Fibroblast of skin of right quadriceps (primary cell): ENCODE measurements around the gene CCL3.
"Not testable (repeated sequence)": the region's sequence is repeated elsewhere in the genome, so short reads cannot be mapped to it uniquely, and the experiment has no call there.

Source experiments
- DNase-seq: peaks from one replicate; pipeline ENCODE4 v3.0.0-alpha.2; 2013

Gene CCL3

GRCh38 chr17:36083691-36084090 is 6.3 kb downstream of the CCL3 start:
- not testable (repeated sequence) for DNase-seq

DNA sequence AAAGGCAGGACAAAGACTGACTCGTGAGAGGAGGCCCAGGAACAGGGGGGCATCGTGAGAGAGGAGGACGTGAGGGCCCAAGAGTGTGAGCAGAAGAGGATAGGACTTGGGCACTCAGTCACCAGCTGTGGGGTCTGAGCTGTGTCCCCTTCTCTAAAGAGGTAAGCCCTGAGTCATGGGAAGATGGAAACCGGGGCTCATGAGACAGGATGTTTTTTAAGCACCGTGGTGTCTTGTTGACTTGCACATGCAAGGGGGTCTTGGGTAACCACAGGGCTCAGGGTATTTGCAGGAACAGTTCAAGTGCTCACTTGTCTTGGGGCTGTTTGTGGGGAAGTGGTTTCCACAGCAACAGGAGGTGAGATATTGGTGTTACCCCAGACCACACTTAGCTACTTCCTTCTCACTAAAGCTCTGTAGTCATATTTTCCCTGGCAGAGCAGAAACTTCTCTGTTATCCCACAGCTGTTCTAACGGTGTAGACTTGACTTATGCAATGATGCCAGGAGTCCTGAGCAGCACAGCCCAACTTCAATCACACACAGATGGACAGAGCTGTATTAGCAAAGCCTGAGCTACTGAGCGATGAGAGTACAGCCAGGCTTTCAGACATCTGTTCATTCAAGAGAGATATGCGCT is 7.3 kb downstream of the CCL3 start:
- not testable (repeated sequence) for DNase-seq

- DNase-seq = not testable (repeated sequence)
Measured at GRCh38 chr17:36081681-36082471, 8.1 kb downstream of the CCL3 start.

GRCh38 chr17:36074365-36074764 is 15.6 kb downstream of the CCL3 start:
- no peak for DNase-seq

DNA sequence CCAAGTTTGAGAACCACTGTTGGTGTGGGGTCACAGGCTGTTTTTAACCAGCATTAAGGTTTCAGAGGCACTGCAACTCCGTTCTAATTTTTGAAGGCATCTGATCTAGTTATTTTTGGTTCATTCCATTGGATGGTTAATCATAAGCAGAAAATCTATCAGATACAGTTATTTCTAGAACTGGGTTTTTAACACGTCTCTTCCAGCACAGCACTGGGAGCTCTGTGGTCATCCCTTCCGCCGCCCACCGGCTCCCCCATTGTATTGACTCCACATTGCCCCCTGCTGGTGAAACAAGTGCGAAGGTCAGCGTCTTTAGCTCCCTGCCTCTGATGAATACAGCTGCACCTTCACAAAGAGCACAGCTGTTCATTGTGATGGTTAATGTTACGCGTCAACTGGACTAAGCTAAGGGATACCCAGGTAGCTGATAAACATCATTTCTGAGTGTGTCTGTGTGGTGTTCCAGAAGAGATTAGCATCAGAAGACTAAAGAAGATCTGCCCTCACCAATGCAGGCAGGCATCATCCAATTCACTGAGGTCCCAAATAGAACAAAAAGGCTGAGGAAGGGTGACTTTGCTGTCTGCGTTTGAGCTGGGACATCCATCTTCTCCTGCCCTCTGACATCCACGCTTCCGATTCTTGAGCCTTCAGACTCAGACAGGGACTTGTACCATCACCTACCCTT is 17.4 kb downstream of the CCL3 start:
- peak; percentile 12 for DNase-seq

GRCh38 chr17:36071751-36072150 is 18.2 kb downstream of the CCL3 start:
- DNase-seq = no peak

DNA sequence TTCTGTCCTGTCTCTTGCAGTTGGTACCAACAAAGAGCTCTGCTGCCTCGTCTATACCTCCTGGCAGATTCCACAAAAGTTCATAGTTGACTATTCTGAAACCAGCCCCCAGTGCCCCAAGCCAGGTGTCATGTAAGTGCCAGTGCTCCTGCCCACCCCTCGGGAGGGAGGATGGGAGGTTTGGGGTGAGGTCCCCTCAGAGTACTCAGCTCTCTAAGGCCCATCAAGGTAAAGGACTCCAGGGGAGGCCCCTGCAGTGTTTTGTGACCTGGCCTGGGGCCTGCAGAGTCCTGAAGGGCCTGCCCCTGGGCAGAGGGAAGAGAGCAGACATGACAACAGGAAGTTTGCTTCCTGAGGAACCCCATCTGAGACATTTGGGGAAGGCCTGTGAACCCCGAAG is 19.5 kb downstream of the CCL3 start:
- DNase-seq = no peak

DNA sequence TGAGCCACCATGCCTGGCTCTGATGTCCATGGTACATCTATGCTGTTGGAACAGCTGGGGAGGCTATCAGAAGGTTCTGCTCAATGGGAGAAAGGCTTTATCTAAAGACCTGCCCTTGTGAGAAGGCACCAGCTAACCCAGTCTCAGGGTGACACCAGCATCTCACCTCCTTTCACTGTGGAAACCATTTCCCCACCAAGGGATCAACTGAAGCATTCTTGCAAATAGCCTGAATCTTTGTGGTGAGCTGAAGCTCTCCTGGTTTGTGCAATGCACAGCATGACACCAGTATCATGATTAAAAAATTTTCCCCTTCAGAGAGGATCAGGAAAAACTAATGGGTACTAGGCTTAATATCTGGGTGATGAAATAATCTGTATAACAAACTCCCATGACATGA is 20.8 kb downstream of the CCL3 start:
- DNase-seq = no peak

DNA sequence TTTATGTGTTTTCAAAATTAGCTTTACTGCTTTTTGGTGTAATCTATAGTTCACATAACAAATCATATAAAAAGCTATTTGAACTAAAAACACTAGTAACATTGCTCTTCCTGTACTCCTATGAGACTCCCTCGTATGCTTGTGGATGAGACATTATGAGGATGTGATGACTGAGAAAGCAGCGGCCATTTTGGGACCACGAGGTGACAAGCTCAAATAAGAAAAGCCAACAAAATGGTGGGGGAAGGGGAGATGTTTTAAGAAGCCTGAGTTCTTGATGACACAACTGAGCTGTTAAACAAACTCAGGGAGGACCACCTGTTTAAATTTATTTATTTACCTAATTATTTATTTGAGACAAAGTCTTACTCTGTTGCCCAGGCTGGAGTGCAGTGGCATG is 21.4 kb downstream of the CCL3 start:
- no peak for DNase-seq

DNA sequence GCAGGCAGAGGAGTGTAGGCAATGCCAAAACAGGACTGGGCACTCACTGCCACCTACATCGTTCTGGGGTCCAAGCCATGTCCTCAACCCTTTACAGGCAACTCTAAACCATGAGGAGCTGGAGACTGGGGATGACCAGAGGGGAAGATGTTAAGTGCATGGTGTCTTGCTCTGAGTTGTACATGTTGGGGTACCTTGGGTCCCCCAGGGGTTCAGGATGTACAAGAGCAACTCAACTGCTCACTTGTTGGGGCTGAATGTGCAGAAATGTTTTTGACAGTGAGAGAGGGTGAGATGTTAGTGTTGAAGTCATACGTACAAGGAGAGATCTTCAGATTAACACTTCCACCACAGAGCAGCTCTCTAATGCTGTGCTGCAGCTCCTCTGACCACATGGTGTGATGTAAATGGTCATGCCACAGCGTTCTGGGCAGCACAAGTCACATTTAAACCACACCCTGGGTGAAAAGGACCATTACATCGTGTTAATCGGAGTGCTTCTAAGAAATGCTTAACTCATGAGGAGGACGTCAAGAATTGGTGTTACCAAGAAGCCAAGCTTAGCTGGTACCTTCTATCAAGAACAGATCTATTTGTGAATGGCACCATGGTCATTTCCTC is 23.5 kb downstream of the CCL3 start:
- DNase-seq = no peak

DNA sequence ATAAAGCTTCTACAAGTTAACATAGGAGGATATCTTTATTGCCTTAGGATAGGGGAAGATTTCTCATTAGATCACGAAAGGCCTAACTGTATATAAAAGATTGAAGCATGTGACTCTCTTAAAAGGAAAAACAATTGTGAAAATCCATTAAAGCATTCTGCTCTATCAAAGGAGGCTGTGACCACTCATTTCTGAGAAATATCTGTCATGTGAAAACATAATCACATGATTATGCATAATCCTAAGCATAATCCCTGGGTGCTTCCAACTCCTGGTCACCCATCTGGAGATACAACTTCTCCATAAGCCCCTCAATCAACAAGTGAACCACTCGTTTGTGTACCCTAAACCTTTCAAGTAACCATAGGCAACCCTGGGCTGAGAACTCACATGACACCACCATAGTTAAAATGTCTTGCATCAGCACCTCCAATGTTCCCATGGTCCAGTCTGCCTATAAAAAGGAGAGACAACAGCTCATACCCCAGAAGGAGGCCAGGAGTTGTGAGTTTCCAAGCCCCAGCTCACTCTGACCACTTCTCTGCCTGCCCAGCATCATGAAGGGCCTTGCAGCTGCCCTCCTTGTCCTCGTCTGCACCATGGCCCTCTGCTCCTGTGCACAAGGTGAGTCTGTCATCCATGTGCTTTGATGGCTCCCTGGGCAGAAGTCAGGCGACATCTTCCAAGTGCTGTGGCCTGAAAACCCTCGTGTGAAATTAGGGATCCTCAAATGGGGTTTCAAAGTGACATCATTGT is 26.0 kb downstream of the CCL3 start, which contains the start of gene CCL18:
Gene CCL18 (plus strand): TSS at position 487 of the 756 bp plus-strand sequence. CDS start 71 bp downstream, at position 558.
- no peak for DNase-seq

GRCh38 chr17:36060816-36061215 is 29.1 kb downstream of the CCL3 start:
- no peak for DNase-seq

DNA sequence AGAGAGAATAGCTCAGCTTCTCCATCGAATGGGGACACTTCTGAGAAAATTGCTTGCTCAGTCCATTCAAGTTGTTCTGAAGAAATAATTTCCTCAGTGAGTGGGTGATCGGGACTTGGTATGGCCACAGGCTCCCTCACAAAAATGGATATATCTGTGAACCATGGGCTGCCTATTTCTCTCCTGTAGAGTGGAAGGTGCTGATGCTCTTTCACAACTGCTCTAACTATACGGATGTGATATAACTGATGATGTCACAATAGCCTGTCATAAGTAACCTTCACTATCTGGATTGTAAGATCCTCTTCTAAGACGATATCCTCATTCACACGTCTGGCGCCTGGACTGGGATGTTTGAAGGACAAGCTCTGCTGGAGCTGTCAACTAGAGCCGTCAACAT is 30.5 kb downstream of the CCL3 start:
- no peak for DNase-seq

DNA sequence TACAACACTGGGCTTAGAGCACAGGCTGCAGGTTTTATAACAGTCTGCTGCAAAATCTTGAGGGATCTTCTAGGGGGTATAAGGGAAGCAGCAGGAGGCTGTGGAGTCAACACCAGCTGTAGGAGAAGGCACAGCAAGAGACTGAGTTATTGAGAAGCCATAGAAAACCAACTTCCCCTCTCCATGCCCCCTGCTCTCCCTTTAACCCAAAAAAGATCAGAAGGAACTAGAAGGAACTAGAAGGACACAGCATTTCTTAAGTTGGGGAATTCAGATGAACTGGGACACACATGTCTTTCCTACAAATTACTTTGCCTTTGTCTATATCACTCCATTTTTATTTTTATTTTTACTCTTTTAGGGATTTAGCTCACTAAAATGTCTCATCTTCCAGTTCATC is 32.0 kb downstream of the CCL3 start:
- DNase-seq = no peak

- DNase-seq = no peak
Measured at GRCh38 chr17:36055921-36056520, 33.9 kb downstream of the CCL3 start.

- no peak for DNase-seq
Measured at GRCh38 chr17:36055171-36055570, 34.8 kb downstream of the CCL3 start.

DNA sequence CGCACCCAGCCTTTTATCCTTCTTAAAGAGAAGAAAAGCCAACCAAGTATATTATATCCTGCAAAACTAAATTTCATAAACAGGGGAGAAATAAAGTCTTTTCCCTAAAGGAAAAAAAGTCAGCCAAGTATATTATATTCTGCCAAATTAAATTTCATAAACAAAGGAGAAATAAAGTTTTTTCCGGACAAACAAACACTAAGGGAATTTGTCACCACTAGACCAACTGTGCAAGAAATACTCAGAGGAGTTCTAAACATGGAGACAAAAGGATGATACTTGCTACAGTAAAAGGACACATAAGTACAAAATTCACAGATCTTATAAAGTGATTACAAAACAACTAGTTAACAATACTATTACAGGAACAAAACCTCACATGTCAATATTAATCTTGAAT is 40.3 kb downstream of the CCL3 start:
- no peak for DNase-seq

GRCh38 chr17:36048066-36048465 is 41.9 kb downstream of the CCL3 start:
- DNase-seq = no peak
